DOHH2 (cell line): Measurements from ENCODE around the gene UNC93B1.

Experiments used
- CTCF ChIP-seq: fragments of 200-600 bp; sonication (generic); IDR thresholded peaks from one replicate; pipeline ENCODE4 v1.5.1; 2014; ENCODE audit warnings: antibody characterized with exemption, mild to moderate bottlenecking, low read depth, low read length; ENCODE audit not compliant: poor library complexity, severe bottlenecking
- EZH2phosphoT487 ChIP-seq: fragments of 200-600 bp; sonication (generic); IDR thresholded peaks from 2 replicates; pipeline ENCODE4 v1.6.1; 2017; ENCODE audit warnings: borderline replicate concordance, mild to moderate bottlenecking, antibody characterized with exemption, low read length, moderate library complexity, mixed read lengths

GRCh38 chr11:68049509-68050370 is 45.8 kb upstream of the UNC93B1 start:
- TF ChIP-seq CTCF, result no peak
- no peak for TF ChIP-seq EZH2phosphoT487
